ENCODE data around the gene FOXD2. TPM values are rescaled to one million over a fixed set of nuclear protein-coding genes. Genes with fewer than 3 reads are reported as not detected.

Gene FOXD2
- total RNA-seq, 4 donors from 2014 or later, result 0.34 to 0.39 (median 0.38) TPM; not detected in 1

DNA sequence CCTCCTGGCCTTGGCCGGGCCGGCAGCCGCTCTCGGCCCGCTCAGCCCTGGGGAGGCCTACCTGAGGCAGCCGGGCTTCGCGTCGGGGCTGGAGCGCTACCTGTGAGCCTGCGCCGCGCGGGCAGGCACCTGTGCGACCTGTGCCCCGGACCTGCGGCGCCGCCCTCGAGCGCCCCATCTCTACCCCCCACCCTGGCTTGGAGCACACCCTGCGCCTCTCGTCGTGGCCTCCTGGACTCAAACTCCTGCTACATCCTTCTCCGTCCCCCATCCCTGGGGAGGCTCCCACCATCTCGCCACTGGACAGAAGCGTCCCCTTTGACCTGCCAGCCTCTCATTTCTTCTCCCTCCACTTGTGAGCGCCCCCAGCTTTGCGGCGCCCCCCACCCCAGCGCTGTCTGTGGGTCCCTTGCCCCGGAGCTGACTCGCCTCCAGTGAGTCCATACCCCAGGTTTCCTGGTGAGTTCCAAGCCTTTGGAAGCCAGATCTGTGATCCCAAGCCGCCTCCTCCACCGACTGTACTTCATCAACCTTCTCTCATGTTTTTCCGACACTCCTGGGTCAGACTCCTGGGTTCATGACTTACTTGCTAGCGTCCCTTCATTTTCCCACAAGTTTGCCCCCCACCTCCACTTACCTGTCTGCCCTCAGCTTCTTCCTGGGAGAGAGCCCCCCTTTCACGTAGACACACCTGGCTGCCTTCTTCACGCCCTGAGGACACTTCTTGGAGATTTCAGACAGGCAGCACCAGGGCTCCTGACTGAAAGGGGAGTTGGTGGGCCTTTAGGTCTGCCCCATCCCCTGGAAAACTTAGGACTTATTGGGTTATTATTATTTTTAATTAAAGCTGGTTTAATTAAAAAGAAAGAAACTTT is 20.4 kb upstream of the FOXD2 start:
- no peak for DNase-seq (ENCODE audit: low spot score in 2 of 2)
- Histone ChIP-seq H3K4me1 (peaks cover 9% of the 10 kb centered on the region), H3K4me3 (peak overlapping the region; percentile 45), H3K36me3 (no peaks in the 10 kb centered on the region), H3K9me3 (no peaks in the 10 kb centered on the region), H3K27ac (no peak overlapping the region), H3K27me3 (peaks cover 53% of the 10 kb centered on the region)
- whole genome bisulfite sequencing, result 59% methylated on average over 19 of the region's 39 CpGs
- TF ChIP-seq POLR2AphosphoS5 (IDR thresholded peaks at IDR 0.05) (no peak), EP300 (IDR thresholded peaks at IDR 0.05) (no peak), POLR2A (IDR thresholded peaks at IDR 0.05) (no peak)
- TF ChIP-seq, protein P1, sequence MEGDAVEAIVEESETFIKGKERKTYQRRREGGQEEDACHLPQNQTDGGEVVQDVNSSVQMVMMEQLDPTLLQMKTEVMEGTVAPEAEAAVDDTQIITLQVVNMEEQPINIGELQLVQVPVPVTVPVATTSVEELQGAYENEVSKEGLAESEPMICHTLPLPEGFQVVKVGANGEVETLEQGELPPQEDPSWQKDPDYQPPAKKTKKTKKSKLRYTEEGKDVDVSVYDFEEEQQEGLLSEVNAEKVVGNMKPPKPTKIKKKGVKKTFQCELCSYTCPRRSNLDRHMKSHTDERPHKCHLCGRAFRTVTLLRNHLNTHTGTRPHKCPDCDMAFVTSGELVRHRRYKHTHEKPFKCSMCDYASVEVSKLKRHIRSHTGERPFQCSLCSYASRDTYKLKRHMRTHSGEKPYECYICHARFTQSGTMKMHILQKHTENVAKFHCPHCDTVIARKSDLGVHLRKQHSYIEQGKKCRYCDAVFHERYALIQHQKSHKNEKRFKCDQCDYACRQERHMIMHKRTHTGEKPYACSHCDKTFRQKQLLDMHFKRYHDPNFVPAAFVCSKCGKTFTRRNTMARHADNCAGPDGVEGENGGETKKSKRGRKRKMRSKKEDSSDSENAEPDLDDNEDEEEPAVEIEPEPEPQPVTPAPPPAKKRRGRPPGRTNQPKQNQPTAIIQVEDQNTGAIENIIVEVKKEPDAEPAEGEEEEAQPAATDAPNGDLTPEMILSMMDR (IDR thresholded peaks at IDR 0.05), result no peak

GRCh38 chr1:47418122-47418521 is 19.7 kb upstream of the FOXD2 start:
- Histone ChIP-seq H3K4me3 (no peak overlapping the region), H3K36me3 (no peaks in the 10 kb centered on the region), H3K27me3 (peaks cover 53% of the 10 kb centered on the region), H3K9me3 (no peaks in the 10 kb centered on the region), H3K4me1 (peaks cover 9% of the 10 kb centered on the region), H3K27ac (no peak overlapping the region)
- 93% methylated on average over 2 of the region's 2 CpGs for WGBS
- no peak for DNase-seq (ENCODE audit: low spot score in 2 of 2)
- TF ChIP-seq POLR2AphosphoS5 (IDR thresholded peaks at IDR 0.05), result no peak
- TF ChIP-seq POLR2A (IDR thresholded peaks at IDR 0.05), result no peak
- no peak for TF ChIP-seq EP300 (IDR thresholded peaks at IDR 0.05)
- TF ChIP-seq, protein P1 (IDR thresholded peaks at IDR 0.05), result no peak

GRCh38 chr1:47418681-47419325 is 19.0 kb upstream of the FOXD2 start:
- WGBS, result 93% methylated on average over 6 of the region's 6 CpGs
- peaks cover 53% of the 10 kb centered on the region for H3K27me3 ChIP-seq
- DNase-seq (ENCODE audit: low spot score in 2 of 2), result no peak
- H3K4me1 ChIP-seq, result peaks cover 9% of the 10 kb centered on the region
- no peak for TF ChIP-seq POLR2A (IDR thresholded peaks at IDR 0.05)
- no peak for TF ChIP-seq POLR2AphosphoS5 (IDR thresholded peaks at IDR 0.05)
- TF ChIP-seq EP300 (IDR thresholded peaks at IDR 0.05), result no peak
- TF ChIP-seq, protein P1 (IDR thresholded peaks at IDR 0.05), result no peak
- no peaks in the 10 kb centered on the region for H3K9me3 ChIP-seq
- H3K36me3 ChIP-seq, result no peaks in the 10 kb centered on the region
- H3K27ac ChIP-seq, result no peak overlapping the region
- no peak overlapping the region for H3K4me3 ChIP-seq

DNA sequence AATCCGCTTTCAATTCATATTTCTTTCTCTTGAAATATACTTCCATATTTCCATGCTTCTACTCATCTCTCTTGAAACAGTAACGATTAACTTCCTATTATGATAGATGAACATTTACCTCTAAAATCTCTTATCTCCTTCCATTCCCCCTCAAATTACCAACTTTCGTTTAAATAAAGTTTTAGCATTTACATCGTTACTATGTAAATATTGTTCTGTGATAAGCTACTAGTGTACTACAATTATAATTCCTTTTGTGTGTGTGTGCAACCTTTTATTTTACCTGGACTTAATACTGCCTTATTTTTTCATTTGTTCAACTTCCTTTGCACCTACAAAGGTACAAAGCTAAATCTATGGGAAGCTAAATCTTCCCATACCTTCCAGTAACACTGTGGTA is 17.3 kb upstream of the FOXD2 start:
- WGBS, result 92% methylated on average over 4 of the region's 4 CpGs
- H3K9me3 ChIP-seq, result no peaks in the 10 kb centered on the region

More for the DNA sequence above, 17.3 kb upstream of the FOXD2 start:
- H3K4me3 ChIP-seq, result no peak overlapping the region
- H3K4me1 ChIP-seq, result peaks cover 9% of the 10 kb centered on the region
- no peak for DNase-seq (ENCODE audit: low spot score in 2 of 2)
- no peaks in the 10 kb centered on the region for H3K36me3 ChIP-seq
- no peak overlapping the region for H3K27ac ChIP-seq
- TF ChIP-seq POLR2A (IDR thresholded peaks at IDR 0.05) (no peak), EP300 (IDR thresholded peaks at IDR 0.05) (no peak), POLR2AphosphoS5 (IDR thresholded peaks at IDR 0.05) (no peak)
- TF ChIP-seq, protein P1 (IDR thresholded peaks at IDR 0.05), result no peak
- H3K27me3 ChIP-seq, result peaks cover 47% of the 10 kb centered on the region
